GM12878 (cell line): ENCODE measurements around the gene PPP2R3A. TPM values are rescaled to one million over a fixed set of nuclear protein-coding genes. Genes with fewer than 3 reads are reported as not detected.

Source experiments
- ATAC-seq: fragments of 200-7000 bp; cut with Tn5 transposase; 3 replicates; pipeline ENCODE4 v1.9.1; 2020; ENCODE audit warnings: mild to moderate bottlenecking, moderate library complexity
- BruUV-seq: library from RNA; stranded (reverse); fragments of 400-500 nt; replicated peaks from 2 replicates; lab custom pipeline; 2021; lab: Mats Ljungman, UMichigan
- CTCF ChIA-PET: fragments of 300-600 bp; sonication (Branson Sonifier 250); formaldehyde crosslinking; extraction: SDS; loops from one replicate; lab custom pipeline; 2021; ENCODE audit warnings: inconsistent platforms; lab: Yijun Ruan, JAX
- POLR2A ChIA-PET: fragments of 350-600 bp; formaldehyde crosslinking; extraction: SDS; loops from one replicate; lab custom pipeline; 2021; ENCODE audit warnings: inconsistent platforms; lab: Charles Lee
- RAD21 ChIA-PET: fragments of 300-600 bp; sonication (Branson Sonifier 250); formaldehyde crosslinking; loops from one replicate; lab custom pipeline; 2023; ENCODE audit warnings: antibody characterized with exemption; ENCODE audit not compliant: unreplicated experiment; lab: Charles Lee
- SMC1A ChIA-PET: fragments of 300-600 bp; sonication (Branson Sonifier 250); formaldehyde crosslinking; loops from one replicate; lab custom pipeline; 2023; ENCODE audit not compliant: unreplicated experiment, uncharacterized antibody; lab: Charles Lee
- DNase-seq: peaks from one replicate; pipeline ENCODE4 v3.0.0-alpha.2; 2011; ENCODE audit warnings: low read depth, low spot score
- FAIRE-seq: peaks from 3 replicates; lab custom pipeline; 2011; peaks lifted over from hg19 to GRCh38; lab: Jason Lieb, UNC
- H2AFZ ChIP-seq: 2 replicates; pipeline ENCODE4 v1.6.0; 2011; ENCODE audit warnings: low read depth, low read length, control low read depth; ENCODE audit not compliant: control insufficient read depth
- H3K27ac ChIP-seq: 2 replicates; pipeline ENCODE4 v1.5.1; 2011; ENCODE audit warnings: control low read depth; ENCODE audit not compliant: control insufficient read depth, insufficient read depth
- H3K27me3 ChIP-seq, 2 experiments: replicated peaks in 1 of 2; 2 replicates each; pipeline versions ENCODE4 v1.6.0 to v1.6.1; 2011; ENCODE audit warnings: low read length in 1 of 2; ENCODE audit not compliant: control insufficient read depth in 2 of 2, insufficient read depth in 2 of 2
- H3K36me3 ChIP-seq, 2 experiments: 2 replicates each; pipeline ENCODE4 v1.5.1; 2011; ENCODE audit warnings: low read length in 1 of 2; ENCODE audit not compliant: control insufficient read depth in 2 of 2, insufficient read depth in 2 of 2
- H3K4me1 ChIP-seq: 2 replicates; pipeline ENCODE4 v1.6.1; 2011; ENCODE audit warnings: mild to moderate bottlenecking, low read length, moderate library complexity, mixed read lengths; ENCODE audit not compliant: control insufficient read depth, insufficient read depth
- H3K4me2 ChIP-seq: 2 replicates; pipeline ENCODE4 v1.6.0; 2011; ENCODE audit warnings: control low read depth; ENCODE audit not compliant: control insufficient read depth, insufficient read depth
- H3K4me3 ChIP-seq: fragments of 200-600 bp; sonication (generic); 2 replicates; pipeline ENCODE4 v1.5.1; 2016
- H3K79me2 ChIP-seq: 2 replicates; pipeline ENCODE4 v1.6.0; 2011; ENCODE audit warnings: low read length; ENCODE audit not compliant: control insufficient read depth, insufficient read depth
- H3K9ac ChIP-seq: 2 replicates; pipeline ENCODE4 v1.8.0; 2011; ENCODE audit warnings: low read length, control low read depth, mixed read lengths; ENCODE audit not compliant: control insufficient read depth, insufficient read depth
- H3K9me3 ChIP-seq: replicated peaks from 3 replicates; pipeline ENCODE4 v1.5.1; 2011; ENCODE audit warnings: mild to moderate bottlenecking, low read length; ENCODE audit not compliant: control insufficient read depth, insufficient read depth
- H4K20me1 ChIP-seq: 2 replicates; pipeline ENCODE4 v1.6.0; 2011; ENCODE audit not compliant: control insufficient read depth, insufficient read depth
- BHLHE40 ChIP-seq, 2 experiments: fragments of 450-650 bp in 1 of 2; IDR thresholded peaks; 2 replicates each; pipeline ENCODE4 v1.6.1; 2011 to 2017; ENCODE audit warnings: low read depth in 2 of 2, borderline replicate concordance in 1 of 2, improper control_type of control experiment in 1 of 2, low read length in 1 of 2, mild to moderate bottlenecking in 1 of 2
- CHD2 ChIP-seq: IDR thresholded peaks from 2 replicates; pipeline ENCODE4 v1.6.1; 2011; ENCODE audit warnings: low read depth, low read length, improper control_type of control experiment, borderline replicate concordance
- FOXK2 ChIP-seq: fragments of 450-650 bp; IDR thresholded peaks from 2 replicates; pipeline ENCODE4 v1.6.1; 2017; ENCODE audit warnings: mild to moderate bottlenecking, moderate library complexity
- GABPA ChIP-seq: IDR thresholded peaks from 2 replicates; pipeline ENCODE4 v1.6.1; 2014; ENCODE audit warnings: antibody characterized with exemption, low read depth, mild to moderate bottlenecking, inconsistent platforms
- NR2C1 ChIP-seq: fragments of 450-650 bp; IDR thresholded peaks from 2 replicates; pipeline ENCODE4 v1.6.1; 2017; ENCODE audit warnings: antibody characterized with exemption, mild to moderate bottlenecking, moderate library complexity
- SIN3A ChIP-seq: IDR thresholded peaks from 2 replicates; pipeline ENCODE4 v1.6.1; 2012; ENCODE audit warnings: low read depth, low read length, improper control_type of control experiment
- ZNF384 ChIP-seq: IDR thresholded peaks from 2 replicates; pipeline ENCODE4 v1.6.1; 2012; ENCODE audit warnings: low read depth, mild to moderate bottlenecking, low read length, improper control_type of control experiment, borderline replicate concordance
- WGBS: methylation state at CpG from one replicate; pipeline ENCODE4 v1.1.6; 2016; ENCODE audit warnings: low lambda C conversion rate; ENCODE audit not compliant: insufficient replicate concordance, insufficient coverage; ENCODE audit errors: missing lambda C conversion rate; 5-methylcytosine and 5-hydroxymethylcytosine counted together
- in situ Hi-C: fragments of 300-500 bp; cut with MboI; formaldehyde crosslinking; loops from 9 replicates; pipeline ENCODE4 v1.14.3; 2018; ENCODE audit warnings: mixed read lengths
- intact Hi-C: fragments of 100-400 bp; cut with micrococcal nuclease; formaldehyde crosslinking; loops from one replicate; pipeline ENCODE4 v1.14.2; 2022; ENCODE audit not compliant: unreplicated experiment
- polyA plus RNA-seq, 11 experiments: library from polyadenylated mRNA; depleted of rRNA in 4 of 11; unstranded in 6 of 11; stranded (reverse) in 5 of 11; fragments of >200 nt; fragmentation: Nextera tagmentation in 4 of 11; fragmentation: Illumina TruSeq in 1 of 11; extraction: Ambion mirVana in 4 of 11; extraction: Trizol in 1 of 11; gene quantifications; 1 replicate in 1 of 11; 2 replicates in 10 of 11; pipeline versions ENCODE4 v1.2.1 to v1.2.3, GENCODE V29; 2011 to 2016; ENCODE audit warnings: inconsistent platforms in 2 of 11, missing spikeins in 2 of 11, low read depth in 1 of 11
- total RNA-seq, 4 experiments: library from RNA; depleted of rRNA in 3 of 4; stranded (reverse); fragments of >200 nt in 3 of 4; fragmentation: Illumina TruSeq in 1 of 4; extraction: Trizol in 1 of 4; gene quantifications; 2 replicates each; pipeline versions ENCODE4 v1.2.1 to v1.2.3, GENCODE V29; 2013 to 2021
- TF ChIP-seq, protein P1 (sequence below): IDR thresholded peaks from 2 replicates; pipeline ENCODE4 v1.6.1; 2012; ENCODE audit warnings: mild to moderate bottlenecking, low read depth, low read length
- TF ChIP-seq, protein P2 (sequence below): IDR thresholded peaks from 2 replicates; pipeline ENCODE4 v1.6.1; 2012; ENCODE audit warnings: low read depth, low read length, improper control_type of control experiment

Gene PPP2R3A
- total and polyA plus RNA-seq, 10 of the 15 experiments (the other 5 are each of a cell fraction or from before 2014, with no cell fraction given), result under 0.01 to 0.16 (median 0.06) TPM; not detected in 5

DNA sequence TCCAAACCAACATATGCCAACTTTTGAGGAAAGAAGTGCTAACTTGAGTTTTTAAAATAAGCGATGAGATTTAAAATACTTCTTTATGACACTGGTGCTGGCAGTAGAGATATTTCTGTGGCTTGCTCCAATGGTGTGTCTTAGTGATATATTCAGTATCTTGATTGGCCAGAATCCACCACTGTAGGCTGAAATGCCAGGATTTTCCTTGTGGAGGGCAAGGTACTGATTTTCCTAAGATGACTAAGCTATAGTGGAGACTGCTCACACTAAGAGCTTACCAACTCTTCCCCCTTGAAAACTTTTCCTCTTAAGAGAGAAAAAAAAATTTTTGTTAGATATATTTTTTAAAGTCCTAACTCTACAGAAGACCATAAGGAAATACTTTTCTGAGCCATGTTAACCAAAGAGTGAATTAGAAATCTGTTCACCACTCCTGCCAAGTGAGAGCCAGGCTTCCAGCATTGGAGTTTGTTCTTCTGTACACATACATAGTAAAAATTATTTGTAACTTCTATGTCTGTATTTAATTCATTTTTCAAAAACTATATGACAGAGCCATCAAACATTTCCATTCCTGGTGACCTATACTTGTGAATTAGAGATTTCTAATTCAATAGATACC, 109.1 kb downstream of the PPP2R3A start:
- TF ChIP-seq CHD2 (no peak), FOXK2 (no peak), ZNF384 (no peak), SIN3A (no peak), GABPA (no peak), BHLHE40 (IDR thresholded peaks at IDR 0.05; ENCODE audit: borderline replicate concordance in 1 of 2, low read depth in 2 of 2, low read length in 1 of 2) (no peak), NR2C1 (no peak)
- TF ChIP-seq, protein P1, sequence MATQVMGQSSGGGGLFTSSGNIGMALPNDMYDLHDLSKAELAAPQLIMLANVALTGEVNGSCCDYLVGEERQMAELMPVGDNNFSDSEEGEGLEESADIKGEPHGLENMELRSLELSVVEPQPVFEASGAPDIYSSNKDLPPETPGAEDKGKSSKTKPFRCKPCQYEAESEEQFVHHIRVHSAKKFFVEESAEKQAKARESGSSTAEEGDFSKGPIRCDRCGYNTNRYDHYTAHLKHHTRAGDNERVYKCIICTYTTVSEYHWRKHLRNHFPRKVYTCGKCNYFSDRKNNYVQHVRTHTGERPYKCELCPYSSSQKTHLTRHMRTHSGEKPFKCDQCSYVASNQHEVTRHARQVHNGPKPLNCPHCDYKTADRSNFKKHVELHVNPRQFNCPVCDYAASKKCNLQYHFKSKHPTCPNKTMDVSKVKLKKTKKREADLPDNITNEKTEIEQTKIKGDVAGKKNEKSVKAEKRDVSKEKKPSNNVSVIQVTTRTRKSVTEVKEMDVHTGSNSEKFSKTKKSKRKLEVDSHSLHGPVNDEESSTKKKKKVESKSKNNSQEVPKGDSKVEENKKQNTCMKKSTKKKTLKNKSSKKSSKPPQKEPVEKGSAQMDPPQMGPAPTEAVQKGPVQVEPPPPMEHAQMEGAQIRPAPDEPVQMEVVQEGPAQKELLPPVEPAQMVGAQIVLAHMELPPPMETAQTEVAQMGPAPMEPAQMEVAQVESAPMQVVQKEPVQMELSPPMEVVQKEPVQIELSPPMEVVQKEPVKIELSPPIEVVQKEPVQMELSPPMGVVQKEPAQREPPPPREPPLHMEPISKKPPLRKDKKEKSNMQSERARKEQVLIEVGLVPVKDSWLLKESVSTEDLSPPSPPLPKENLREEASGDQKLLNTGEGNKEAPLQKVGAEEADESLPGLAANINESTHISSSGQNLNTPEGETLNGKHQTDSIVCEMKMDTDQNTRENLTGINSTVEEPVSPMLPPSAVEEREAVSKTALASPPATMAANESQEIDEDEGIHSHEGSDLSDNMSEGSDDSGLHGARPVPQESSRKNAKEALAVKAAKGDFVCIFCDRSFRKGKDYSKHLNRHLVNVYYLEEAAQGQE, result no peak
- TF ChIP-seq, protein P2, sequence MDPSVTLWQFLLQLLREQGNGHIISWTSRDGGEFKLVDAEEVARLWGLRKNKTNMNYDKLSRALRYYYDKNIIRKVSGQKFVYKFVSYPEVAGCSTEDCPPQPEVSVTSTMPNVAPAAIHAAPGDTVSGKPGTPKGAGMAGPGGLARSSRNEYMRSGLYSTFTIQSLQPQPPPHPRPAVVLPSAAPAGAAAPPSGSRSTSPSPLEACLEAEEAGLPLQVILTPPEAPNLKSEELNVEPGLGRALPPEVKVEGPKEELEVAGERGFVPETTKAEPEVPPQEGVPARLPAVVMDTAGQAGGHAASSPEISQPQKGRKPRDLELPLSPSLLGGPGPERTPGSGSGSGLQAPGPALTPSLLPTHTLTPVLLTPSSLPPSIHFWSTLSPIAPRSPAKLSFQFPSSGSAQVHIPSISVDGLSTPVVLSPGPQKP, result no peak
- CTCF ChIA-PET, result interaction anchor here (0.6 to 6.3 kb wide), 21 partner anchors 9 to 1047 kb away, joined by 3 to 51 read pairs (median 3); partner anchors contain the start of genes PCCB and STAG1
- no peak for FAIRE-seq
- no TSS peak for BruUV-seq
- Histone ChIP-seq H3K9me3 (no peaks in the 10 kb centered on the region), H3K27ac (no peak overlapping the region), H3K9ac (no peak overlapping the region), H4K20me1 (no peaks in the 10 kb centered on the region), H2AFZ (no peak overlapping the region), H3K4me1 (no peaks in the 10 kb centered on the region), H3K4me2 (no peak overlapping the region), H3K36me3 (no peaks in the 10 kb centered on the region), H3K79me2 (no peaks in the 10 kb centered on the region), H3K27me3 (no peaks in the 10 kb centered on the region; a peak in 1 of 4 replicates), H3K4me3 (no peak overlapping the region)
- in situ Hi-C loops, result loop anchor here (5.0 to 25.0 kb wide), 3 partner anchors 678 to 1863 kb away; partner anchors contain the start of gene STAG1
- RAD21 ChIA-PET, result interaction anchor here (1.0 to 2.9 kb wide), 10 partner anchors 173 to 941 kb away, joined by 3 to 25 read pairs (median 6); partner anchors contain the start of genes PCCB and STAG1
- no peak for ATAC-seq
- 88% methylated on average over 1 of the region's 1 CpG for WGBS
- intact Hi-C loops, result loop anchor here (1.0 to 10.0 kb wide), 9 partner anchors 68 to 1870 kb away; partner anchors contain the start of genes NCK1, PCCB and STAG1
- DNase-seq, result no peak
- POLR2A ChIA-PET, result no interaction called here
- SMC1A ChIA-PET, result interaction anchor here (0.7 to 4.5 kb wide), 11 partner anchors 10 to 939 kb away, joined by 3 to 26 read pairs (median 4); partner anchors contain the start of gene STAG1
